ENCODE results near the gene USP50.
"Not testable (repeated sequence)": the region's sequence is repeated elsewhere in the genome, so short reads cannot be mapped to it uniquely, and the experiment has no call there.

The USP50 gene

GRCh38 chr15:50531766-50532165 is 14.7 kb downstream of the USP50 start:
- H3K4me1 Mint-ChIP-seq = no peaks in the 10 kb centered on the region
- peaks cover 3% of the 10 kb centered on the region for H3K9me3 Mint-ChIP-seq
- no peaks in the 10 kb centered on the region for H3K27me3 Mint-ChIP-seq
- no peak overlapping the region for H3K4me3 Mint-ChIP-seq
- H3K27ac Mint-ChIP-seq = no peak overlapping the region
- peaks cover 5% of the 10 kb centered on the region for H3K36me3 Mint-ChIP-seq
- ATAC-seq = no peak

- H3K4me1 Mint-ChIP-seq = no peaks in the 10 kb centered on the region
- no peak overlapping the region for H3K4me3 Mint-ChIP-seq
- H3K9me3 Mint-ChIP-seq = peaks cover 3% of the 10 kb centered on the region
- ATAC-seq = no peak
- H3K27ac Mint-ChIP-seq = no peak overlapping the region
- no peaks in the 10 kb centered on the region for H3K27me3 Mint-ChIP-seq
- peaks cover 5% of the 10 kb centered on the region for H3K36me3 Mint-ChIP-seq
Observed at GRCh38 chr15:50531163-50531562, 15.3 kb downstream of the USP50 start.

GRCh38 chr15:50523851-50524251 is 22.6 kb downstream of the USP50 start:
- Mint-ChIP-seq H3K36me3 (no peaks in the 10 kb centered on the region), H3K27ac (no peak overlapping the region), H3K4me1 (no peaks in the 10 kb centered on the region)

GRCh38 chr15:50519740-50520425 is 26.6 kb downstream of the USP50 start:
- Mint-ChIP-seq H3K27me3 (no peaks in the 10 kb centered on the region), H3K4me1 (no peaks in the 10 kb centered on the region), H3K27ac (no peak overlapping the region), H3K36me3 (peaks cover 12% of the 10 kb centered on the region), H3K9me3 (peaks cover 5% of the 10 kb centered on the region), H3K4me3 (no peak overlapping the region)
- ATAC-seq = no peak

More at GRCh38 chr15:50523851-50524251, 22.6 kb downstream of the USP50 start:
- no peak for ATAC-seq
- Mint-ChIP-seq H3K4me3 (no peak overlapping the region), H3K27me3 (no peaks in the 10 kb centered on the region), H3K9me3 (peaks cover 5% of the 10 kb centered on the region)

GRCh38 chr15:50513001-50513400 is 33.5 kb downstream of the USP50 start:
- Mint-ChIP-seq H3K9me3 (peaks cover 3% of the 10 kb centered on the region), H3K27ac (no peak overlapping the region), H3K36me3 (peaks cover 31% of the 10 kb centered on the region), H3K4me1 (no peaks in the 10 kb centered on the region), H3K27me3 (no peaks in the 10 kb centered on the region), H3K4me3 (no peak overlapping the region)
- ATAC-seq = no peak

GRCh38 chr15:50506121-50506520 is 40.3 kb downstream of the USP50 start:
- ATAC-seq = no peak
- Mint-ChIP-seq H3K27ac (no peak overlapping the region), H3K9me3 (no peaks in the 10 kb centered on the region), H3K4me3 (no peak overlapping the region), H3K27me3 (no peaks in the 10 kb centered on the region), H3K36me3 (peaks cover 31% of the 10 kb centered on the region), H3K4me1 (no peaks in the 10 kb centered on the region)

GRCh38 chr15:50505656-50506055 is 40.8 kb downstream of the USP50 start:
- H3K4me3 Mint-ChIP-seq, H3K4me1 Mint-ChIP-seq, H3K9me3 Mint-ChIP-seq, H3K27me3 Mint-ChIP-seq, H3K27ac Mint-ChIP-seq, ATAC-seq: not testable (repeated sequence)
- H3K36me3 Mint-ChIP-seq = peaks cover 32% of the 10 kb centered on the region

GRCh38 chr15:50503144-50503543 is 43.3 kb downstream of the USP50 start:
- peaks cover 29% of the 10 kb centered on the region for H3K36me3 Mint-ChIP-seq
- no peak for ATAC-seq
- H3K27me3 Mint-ChIP-seq = no peaks in the 10 kb centered on the region
- H3K9me3 Mint-ChIP-seq = no peaks in the 10 kb centered on the region
- H3K4me1 Mint-ChIP-seq = no peaks in the 10 kb centered on the region
- H3K4me3 Mint-ChIP-seq = no peak overlapping the region
- H3K27ac Mint-ChIP-seq = no peak overlapping the region

GRCh38 chr15:50501815-50502214 is 44.7 kb downstream of the USP50 start:
- Mint-ChIP-seq H3K36me3 (peaks cover 32% of the 10 kb centered on the region), H3K4me1 (no peaks in the 10 kb centered on the region), H3K27ac (no peak overlapping the region)

GRCh38 chr15:50500352-50500751 is 46.1 kb downstream of the USP50 start:
- Mint-ChIP-seq H3K4me1 (no peaks in the 10 kb centered on the region), H3K4me3 (no peak overlapping the region), H3K9me3 (no peaks in the 10 kb centered on the region), H3K36me3 (peaks cover 34% of the 10 kb centered on the region), H3K27ac (no peak overlapping the region), H3K27me3 (no peaks in the 10 kb centered on the region)
- no peak for ATAC-seq

More at GRCh38 chr15:50501815-50502214, 44.7 kb downstream of the USP50 start:
- Mint-ChIP-seq H3K9me3 (no peaks in the 10 kb centered on the region), H3K4me3 (no peak overlapping the region), H3K27me3 (no peaks in the 10 kb centered on the region)
- no peak for ATAC-seq

GRCh38 chr15:50496692-50497091 is 49.8 kb downstream of the USP50 start:
- ATAC-seq = no peak
- Mint-ChIP-seq H3K9me3 (no peaks in the 10 kb centered on the region), H3K4me3 (no peak overlapping the region), H3K36me3 (peaks cover 35% of the 10 kb centered on the region), H3K4me1 (no peaks in the 10 kb centered on the region), H3K27ac (no peak overlapping the region), H3K27me3 (no peaks in the 10 kb centered on the region)

- H3K27ac Mint-ChIP-seq, H3K4me3 Mint-ChIP-seq, H3K27me3 Mint-ChIP-seq, H3K4me1 Mint-ChIP-seq, ATAC-seq, H3K9me3 Mint-ChIP-seq: not testable (repeated sequence)
- H3K36me3 Mint-ChIP-seq = peaks cover 47% of the 10 kb centered on the region
Observed at GRCh38 chr15:50494547-50494946, 51.9 kb downstream of the USP50 start.

GRCh38 chr15:50493625-50494024 is 52.8 kb downstream of the USP50 start:
- Mint-ChIP-seq H3K27me3 (no peaks in the 10 kb centered on the region), H3K9me3 (no peaks in the 10 kb centered on the region), H3K36me3 (peaks cover 53% of the 10 kb centered on the region), H3K4me1 (no peaks in the 10 kb centered on the region), H3K27ac (no peak overlapping the region), H3K4me3 (no peak overlapping the region)
- no peak for ATAC-seq

GRCh38 chr15:50487287-50487686 is 59.2 kb downstream of the USP50 start:
- no peaks in the 10 kb centered on the region for H3K9me3 Mint-ChIP-seq
- peaks cover 19% of the 10 kb centered on the region for H3K4me1 Mint-ChIP-seq
- peaks cover 59% of the 10 kb centered on the region for H3K36me3 Mint-ChIP-seq
- no peaks in the 10 kb centered on the region for H3K27me3 Mint-ChIP-seq
- H3K4me3 Mint-ChIP-seq = no peak overlapping the region
- ATAC-seq = peak; percentile 53
- H3K27ac Mint-ChIP-seq = peak overlapping the region; percentile 22

GRCh38 chr15:50485389-50485788 is 61.1 kb downstream of the USP50 start:
- Mint-ChIP-seq H3K9me3 (peaks cover 4% of the 10 kb centered on the region), H3K4me1 (peaks cover 33% of the 10 kb centered on the region), H3K27ac (no peak overlapping the region), H3K27me3 (no peaks in the 10 kb centered on the region), H3K4me3 (no peak overlapping the region), H3K36me3 (peaks cover 59% of the 10 kb centered on the region)
- ATAC-seq = no peak

- peaks cover 4% of the 10 kb centered on the region for H3K9me3 Mint-ChIP-seq
- H3K4me1 Mint-ChIP-seq = peaks cover 34% of the 10 kb centered on the region
- H3K27ac Mint-ChIP-seq = no peak overlapping the region
- H3K36me3 Mint-ChIP-seq = peaks cover 60% of the 10 kb centered on the region
- peak; percentile 86 for ATAC-seq
- H3K4me3 Mint-ChIP-seq = peak overlapping the region; percentile 11
- no peaks in the 10 kb centered on the region for H3K27me3 Mint-ChIP-seq
Observed at GRCh38 chr15:50484781-50485180, 61.7 kb downstream of the USP50 start.
